HepG2 (cell line): ENCODE results near the gene PEX11G. TPM values are rescaled to one million over a fixed set of nuclear protein-coding genes. Genes with fewer than 3 reads are reported as not detected.

Experiments
- ATF6 ChIP-seq: sonication (generic); formaldehyde crosslinking; conservative IDR thresholded peaks from 2 replicates; pipeline ENCODE4 v1.4.0; 2020; ENCODE audit warnings: missing genetic modification reagents
- CREB1 ChIP-seq, 2 experiments: fragments of 450-650 bp in 1 of 2; IDR thresholded peaks; 2 replicates each; pipeline ENCODE4 v1.6.1; 2016 to 2017; ENCODE audit warnings: control low read depth in 1 of 2, mild to moderate bottlenecking in 1 of 2, missing compliant biosample characterization in 1 of 2, missing genetic modification characterization in 1 of 2
- ELF4 ChIP-seq: sonication (generic); formaldehyde crosslinking; IDR thresholded peaks from 2 replicates; pipeline ENCODE4 v1.5.0; 2020; ENCODE audit warnings: missing genetic modification reagents, mild to moderate bottlenecking, moderate library complexity, borderline replicate concordance
- HMGA1 ChIP-seq: sonication (generic); formaldehyde crosslinking; conservative IDR thresholded peaks from 2 replicates; pipeline ENCODE4 v1.4.0; 2020; ENCODE audit warnings: missing genetic modification reagents
- HNF4G ChIP-seq, 2 experiments: sonication (generic) in 1 of 2; formaldehyde crosslinking in 1 of 2; IDR thresholded peaks; 2 replicates each; pipeline versions ENCODE4 v1.4.0 to v1.6.1; 2011 to 2020; ENCODE audit warnings: borderline replicate concordance in 2 of 2, low read depth in 2 of 2, mild to moderate bottlenecking in 2 of 2, low read length in 1 of 2, missing genetic modification reagents in 1 of 2, moderate library complexity in 1 of 2
- JDP2 ChIP-seq: sonication (generic); formaldehyde crosslinking; IDR thresholded peaks from 2 replicates; pipeline ENCODE4 v1.8.1; 2022; ENCODE audit warnings: missing genetic modification reagents, borderline replicate concordance
- MLLT10 ChIP-seq: sonication (generic); formaldehyde crosslinking; IDR thresholded peaks from 2 replicates; pipeline ENCODE4 v1.4.0; 2020; ENCODE audit warnings: missing genetic modification reagents
- MYNN ChIP-seq: sonication (generic); formaldehyde crosslinking; IDR thresholded peaks from 2 replicates; pipeline ENCODE4 v1.4.0; 2020; ENCODE audit warnings: mild to moderate bottlenecking, low read depth, missing genetic modification reagents
- STAG1 ChIP-seq: sonication (generic); formaldehyde crosslinking; IDR thresholded peaks from 2 replicates; pipeline ENCODE4 v1.4.0; 2020; ENCODE audit warnings: missing genetic modification reagents
- THAP11 ChIP-seq: IDR thresholded peaks from 2 replicates; pipeline ENCODE4 v1.6.1; 2016; ENCODE audit warnings: missing biosample characterization, missing genetic modification reagents
- U2AF2 ChIP-seq: fragments of 200-400 bp; formaldehyde crosslinking; IDR thresholded peaks from 2 replicates; pipeline ENCODE4 v1.6.1; 2017; ENCODE audit warnings: low read depth, mild to moderate bottlenecking, low read length
- ZFP1 ChIP-seq: IDR thresholded peaks from 2 replicates; pipeline ENCODE4 v1.6.1; 2016
- ZNF142 ChIP-seq: sonication (generic); formaldehyde crosslinking; IDR thresholded peaks from 2 replicates; pipeline ENCODE4 v1.4.0; 2020; ENCODE audit warnings: missing genetic modification reagents
- ZNF24 ChIP-seq: fragments of 450-650 bp; IDR thresholded peaks from 2 replicates; pipeline ENCODE4 v1.6.1; 2017; ENCODE audit warnings: antibody characterized with exemption, mild to moderate bottlenecking
- ZNF263 ChIP-seq: sonication (generic); formaldehyde crosslinking; IDR thresholded peaks from 2 replicates; pipeline ENCODE4 v1.4.0; 2020; ENCODE audit warnings: missing genetic modification reagents
- ZNF619 ChIP-seq: sonication (generic); formaldehyde crosslinking; IDR thresholded peaks from 2 replicates; pipeline ENCODE4 v1.4.0; 2020; ENCODE audit warnings: mild to moderate bottlenecking, missing genetic modification reagents
- polyA plus RNA-seq, 8 experiments: library from polyadenylated mRNA; depleted of rRNA in 3 of 8; stranded (reverse) in 7 of 8; unstranded in 1 of 8; fragments of >200 nt; fragmentation: Illumina TruSeq in 4 of 8; extraction: Trizol in 4 of 8; gene quantifications; 2 replicates each; pipeline versions ENCODE4 v1.2.1 to v1.2.3, GENCODE V29; 2011 to 2016; ENCODE audit warnings: low read depth in 4 of 8, missing spikeins in 1 of 8, mixed read lengths in 1 of 8; ENCODE audit not compliant: insufficient read depth in 1 of 8
- total RNA-seq, 5 experiments: library from RNA; depleted of rRNA; stranded (reverse); fragments of >200 nt; fragmentation: Illumina TruSeq; extraction: Trizol; gene quantifications; 2 replicates each; pipeline ENCODE4 v1.2.3, GENCODE V29; 2016; ENCODE audit warnings: low read depth in 1 of 5
- TF ChIP-seq, protein P1 (sequence below): conservative IDR thresholded peaks from 2 replicates; pipeline ENCODE4 v1.6.1; 2018; ENCODE audit warnings: missing genetic modification reagents
- TF ChIP-seq, protein P2 (sequence below): sonication (generic); formaldehyde crosslinking; IDR thresholded peaks from 2 replicates; pipeline ENCODE4 v1.8.0; 2022; ENCODE audit warnings: missing genetic modification reagents, mild to moderate bottlenecking, inconsistent platforms, borderline replicate concordance

PEX11G gene
- total and polyA plus RNA-seq, 2 of the 13 experiments (the other 11 are each of a cell fraction or from before 2014, with no cell fraction given), result not detected

DNA sequence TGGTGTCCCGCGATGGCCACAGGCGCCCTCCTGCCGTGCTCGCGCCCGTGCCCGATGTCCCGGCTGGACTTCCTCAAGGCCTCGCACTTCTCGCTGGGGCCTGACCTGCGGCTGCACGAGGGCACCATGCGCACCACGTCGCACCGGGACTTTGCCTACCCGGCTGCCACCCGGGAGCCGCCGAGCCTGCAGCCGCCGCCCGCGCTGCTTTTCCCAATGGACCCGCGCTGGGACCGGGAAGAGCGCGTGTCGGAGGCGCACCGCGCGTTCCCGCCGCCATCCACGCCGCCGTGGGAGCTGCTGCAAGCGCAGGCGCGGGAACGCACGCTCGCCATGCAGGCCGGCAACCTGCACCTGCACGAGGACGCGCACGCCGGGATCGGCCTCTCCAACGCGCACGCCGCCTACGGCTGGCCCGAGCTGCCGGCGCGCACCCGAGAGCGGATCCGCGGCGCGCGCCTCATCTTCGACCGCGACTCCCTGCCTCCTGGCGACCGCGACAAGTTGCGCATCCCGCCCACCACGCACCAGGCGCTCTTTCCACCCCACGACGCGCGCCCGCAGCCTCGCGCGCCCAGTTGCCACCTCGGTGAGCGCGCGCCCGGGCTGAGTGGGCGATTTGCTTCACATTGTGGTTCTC lies 12.1 kb upstream of the PEX11G start (continued):
- TF ChIP-seq ZNF142 (CRISPR knock-in tag) (no peak), HMGA1 (CRISPR knock-in tag) (no peak), THAP11 (CRISPR knock-in tag) (peak; percentile 26; the same call in 1 of the 2 replicates), U2AF2 (no peak), ZNF24 (no peak), ZNF619 (CRISPR knock-in tag) (no peak), STAG1 (CRISPR knock-in tag) (no peak), CREB1 (IDR thresholded peaks at IDR 0.05) (no peak), CREB1 (CRISPR knock-in tag; IDR thresholded peaks at IDR 0.05) (no peak), HNF4G (IDR thresholded peaks at IDR 0.05; ENCODE audit: borderline replicate concordance, low read depth, low read length) (no peak), HNF4G (CRISPR knock-in tag; IDR thresholded peaks at IDR 0.05; ENCODE audit: borderline replicate concordance, low read depth) (peak; percentile 52; the same call in 1 of the 2 replicates), ELF4 (CRISPR knock-in tag) (no peak), ATF6 (CRISPR knock-in tag) (no peak), ZFP1 (no peak), MYNN (no peak), ZNF263 (CRISPR knock-in tag) (no peak; the same call in 1 of the 2 replicates), MLLT10 (CRISPR knock-in tag) (no peak), JDP2 (CRISPR knock-in tag) (no peak; the same call in 1 of the 2 replicates)
- TF ChIP-seq, protein P1, sequence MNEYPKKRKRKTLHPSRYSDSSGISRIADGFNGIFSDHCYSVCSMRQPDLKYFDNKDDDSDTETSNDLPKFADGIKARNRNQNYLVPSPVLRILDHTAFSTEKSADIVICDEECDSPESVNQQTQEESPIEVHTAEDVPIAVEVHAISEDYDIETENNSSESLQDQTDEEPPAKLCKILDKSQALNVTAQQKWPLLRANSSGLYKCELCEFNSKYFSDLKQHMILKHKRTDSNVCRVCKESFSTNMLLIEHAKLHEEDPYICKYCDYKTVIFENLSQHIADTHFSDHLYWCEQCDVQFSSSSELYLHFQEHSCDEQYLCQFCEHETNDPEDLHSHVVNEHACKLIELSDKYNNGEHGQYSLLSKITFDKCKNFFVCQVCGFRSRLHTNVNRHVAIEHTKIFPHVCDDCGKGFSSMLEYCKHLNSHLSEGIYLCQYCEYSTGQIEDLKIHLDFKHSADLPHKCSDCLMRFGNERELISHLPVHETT, result no peak
- TF ChIP-seq, protein P2, sequence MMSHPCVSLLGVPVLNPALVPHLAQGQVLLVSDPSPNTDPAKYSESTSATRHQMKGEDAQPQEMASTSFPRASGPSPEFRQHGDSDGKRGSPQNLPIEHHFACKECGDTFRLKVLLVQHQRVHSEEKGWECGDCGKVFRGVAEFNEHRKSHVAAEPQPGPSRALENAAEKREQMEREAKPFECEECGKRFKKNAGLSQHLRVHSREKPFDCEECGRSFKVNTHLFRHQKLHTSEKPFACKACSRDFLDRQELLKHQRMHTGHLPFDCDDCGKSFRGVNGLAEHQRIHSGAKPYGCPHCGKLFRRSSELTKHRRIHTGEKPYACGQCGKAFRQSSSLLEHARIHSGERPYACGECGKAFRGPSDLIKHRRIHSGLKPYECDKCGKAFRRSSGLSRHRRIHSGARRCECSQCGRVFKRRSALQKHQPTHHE (CRISPR knock-in tag), result no peak; the same call in 1 of the 2 replicates
